ENCODE measurements around the gene DISP2.

Gene DISP2

DNA sequence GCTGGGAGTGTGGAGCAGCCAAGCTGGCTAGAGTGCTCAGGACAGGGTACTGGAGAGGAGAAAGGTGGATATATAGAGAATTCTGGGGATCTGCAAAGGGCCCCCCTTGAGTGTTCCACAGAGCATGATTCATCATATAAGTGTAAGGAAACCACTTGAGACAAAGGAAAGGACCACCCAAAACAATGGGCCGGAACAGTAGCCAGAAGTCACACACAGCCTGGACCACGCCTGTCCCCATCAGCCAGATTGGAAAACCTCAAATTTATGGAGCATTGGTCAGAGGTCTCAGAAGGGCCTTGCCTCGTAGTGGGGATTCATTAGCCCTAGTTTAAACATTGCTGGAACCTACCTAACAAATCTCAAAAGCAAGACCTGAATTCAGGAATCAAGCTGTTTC is 19.6 kb downstream of the DISP2 start:
- Mint-ChIP-seq H3K36me3 (ENCODE audit: low read depth) (no peaks in the 10 kb centered on the region), H3K27ac (no peak overlapping the region), H3K9me3 (no peaks in the 10 kb centered on the region), H3K4me3 (no peak overlapping the region), H3K4me1 (peaks cover 15% of the 10 kb centered on the region), H3K27me3 (ENCODE audit: low read depth, poor library complexity) (peaks cover 9% of the 10 kb centered on the region)
- DNase-seq, result no peak
- TF ChIP-seq, protein P1, sequence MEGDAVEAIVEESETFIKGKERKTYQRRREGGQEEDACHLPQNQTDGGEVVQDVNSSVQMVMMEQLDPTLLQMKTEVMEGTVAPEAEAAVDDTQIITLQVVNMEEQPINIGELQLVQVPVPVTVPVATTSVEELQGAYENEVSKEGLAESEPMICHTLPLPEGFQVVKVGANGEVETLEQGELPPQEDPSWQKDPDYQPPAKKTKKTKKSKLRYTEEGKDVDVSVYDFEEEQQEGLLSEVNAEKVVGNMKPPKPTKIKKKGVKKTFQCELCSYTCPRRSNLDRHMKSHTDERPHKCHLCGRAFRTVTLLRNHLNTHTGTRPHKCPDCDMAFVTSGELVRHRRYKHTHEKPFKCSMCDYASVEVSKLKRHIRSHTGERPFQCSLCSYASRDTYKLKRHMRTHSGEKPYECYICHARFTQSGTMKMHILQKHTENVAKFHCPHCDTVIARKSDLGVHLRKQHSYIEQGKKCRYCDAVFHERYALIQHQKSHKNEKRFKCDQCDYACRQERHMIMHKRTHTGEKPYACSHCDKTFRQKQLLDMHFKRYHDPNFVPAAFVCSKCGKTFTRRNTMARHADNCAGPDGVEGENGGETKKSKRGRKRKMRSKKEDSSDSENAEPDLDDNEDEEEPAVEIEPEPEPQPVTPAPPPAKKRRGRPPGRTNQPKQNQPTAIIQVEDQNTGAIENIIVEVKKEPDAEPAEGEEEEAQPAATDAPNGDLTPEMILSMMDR (IDR thresholded peaks at IDR 0.05), result no peak

- TF ChIP-seq, protein P1 (IDR thresholded peaks at IDR 0.05), result no peak
- peaks cover 30% of the 10 kb centered on the region for H3K4me1 Mint-ChIP-seq
- no peak for DNase-seq
These were observed 21.4 kb downstream of the DISP2 start for GRCh38 chr15:40379374-40379773.

DNA sequence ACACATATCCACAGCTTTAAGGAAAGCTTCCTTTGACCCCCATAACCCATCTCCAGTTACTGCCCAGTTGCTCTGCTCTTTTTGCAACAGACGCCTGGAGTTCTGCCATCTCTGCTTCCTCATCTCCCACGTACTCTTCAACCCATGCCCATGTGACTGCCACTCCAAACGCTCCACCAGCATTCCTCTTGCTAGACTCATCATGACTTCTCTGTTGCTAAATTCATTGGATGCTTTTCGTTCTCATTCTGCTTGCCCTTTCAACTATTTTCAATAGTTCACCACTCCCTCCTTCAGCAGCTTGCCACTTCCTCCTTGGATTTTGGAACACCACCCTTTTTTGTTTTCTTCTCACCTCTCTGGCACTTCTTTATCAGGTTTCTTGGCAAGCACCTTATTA is 21.8 kb downstream of the DISP2 start:
- TF ChIP-seq, protein P1 (IDR thresholded peaks at IDR 0.05), result no peak
- Mint-ChIP-seq H3K4me1 (peaks cover 35% of the 10 kb centered on the region), H3K36me3 (ENCODE audit: low read depth) (peaks cover 14% of the 10 kb centered on the region), H3K4me3 (no peak overlapping the region), H3K9me3 (no peaks in the 10 kb centered on the region), H3K27ac (no peak overlapping the region), H3K27me3 (ENCODE audit: low read depth, poor library complexity) (peaks cover 9% of the 10 kb centered on the region)
- DNase-seq, result no peak

More at GRCh38 chr15:40379374-40379773, 21.4 kb downstream of the DISP2 start:
- H3K27ac Mint-ChIP-seq, result no peak overlapping the region
- peaks cover 9% of the 10 kb centered on the region for H3K36me3 Mint-ChIP-seq (ENCODE audit: low read depth)
- no peaks in the 10 kb centered on the region for H3K9me3 Mint-ChIP-seq
- H3K27me3 Mint-ChIP-seq (ENCODE audit: low read depth, poor library complexity), result peaks cover 9% of the 10 kb centered on the region
- H3K4me3 Mint-ChIP-seq, result no peak overlapping the region

DNA sequence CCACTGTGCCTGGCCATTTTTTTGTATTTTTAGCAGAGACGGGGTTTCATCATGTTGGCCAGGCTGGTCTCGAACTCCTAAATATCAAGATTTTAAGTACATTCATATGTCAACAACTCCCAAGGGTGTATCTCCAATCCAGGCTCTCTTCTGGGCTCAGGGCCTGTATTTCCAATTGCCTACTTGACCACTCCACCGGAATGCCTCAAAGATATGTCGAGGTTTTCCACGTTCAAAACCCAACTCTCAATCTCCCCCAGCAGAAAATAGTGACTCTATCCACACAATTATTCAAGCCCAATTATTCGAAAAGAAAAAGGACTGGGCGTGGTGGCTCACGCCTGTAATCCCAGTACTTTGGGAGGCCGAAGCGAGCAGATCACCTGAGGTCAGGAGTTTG is 22.6 kb downstream of the DISP2 start:
- Mint-ChIP-seq H3K4me3 (no peak overlapping the region), H3K27ac (no peak overlapping the region), H3K36me3 (ENCODE audit: low read depth) (peaks cover 22% of the 10 kb centered on the region), H3K9me3 (no peaks in the 10 kb centered on the region), H3K4me1 (peaks cover 38% of the 10 kb centered on the region), H3K27me3 (ENCODE audit: low read depth, poor library complexity) (peaks cover 7% of the 10 kb centered on the region)
- TF ChIP-seq, protein P1 (IDR thresholded peaks at IDR 0.05), result no peak
- no peak for DNase-seq

GRCh38 chr15:40381818-40382529 is 24.0 kb downstream of the DISP2 start:
- Mint-ChIP-seq H3K36me3 (ENCODE audit: low read depth) (peaks cover 33% of the 10 kb centered on the region), H3K27me3 (ENCODE audit: low read depth, poor library complexity) (peaks cover 7% of the 10 kb centered on the region), H3K9me3 (no peaks in the 10 kb centered on the region), H3K4me3 (no peak overlapping the region), H3K4me1 (peaks cover 37% of the 10 kb centered on the region), H3K27ac (no peak overlapping the region)
- no peak for DNase-seq
- TF ChIP-seq, protein P1 (IDR thresholded peaks at IDR 0.05), result no peak

All from nephron progenitor cell (in vitro differentiated cells).